GM18867 (cell line): ENCODE results near the gene TARP.

Experiments used
- ATAC-seq: cut with Tn5 transposase; IDR thresholded peaks from one replicate; pipeline ENCODE4 v1.9.1; 2021; ENCODE audit warnings: mild to moderate bottlenecking, moderate library complexity; ENCODE audit not compliant: unreplicated experiment

Gene TARP

DNA sequence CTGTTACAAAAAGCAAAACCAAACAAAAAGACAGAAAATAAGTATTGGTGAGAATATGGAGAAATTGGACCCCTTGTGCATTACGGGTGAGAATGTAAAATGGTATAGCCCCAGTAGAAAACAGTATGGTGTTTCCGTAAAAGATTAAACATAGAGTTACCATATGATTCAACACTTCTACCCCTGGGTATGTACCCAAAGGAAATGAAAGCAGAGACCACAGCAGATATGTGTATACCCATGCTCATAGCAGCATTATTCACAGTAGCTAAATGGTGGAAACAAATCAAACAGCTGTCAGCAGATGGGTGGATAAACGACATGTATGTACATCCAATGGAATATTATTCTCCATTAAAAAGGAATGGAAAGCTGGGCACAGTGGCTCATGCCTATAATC is 53.0 kb downstream of the TARP start:
- no peak for ATAC-seq

- no peak for ATAC-seq
Observed at GRCh38 chr7:38217672-38218071, 55.8 kb downstream of the TARP start.

DNA sequence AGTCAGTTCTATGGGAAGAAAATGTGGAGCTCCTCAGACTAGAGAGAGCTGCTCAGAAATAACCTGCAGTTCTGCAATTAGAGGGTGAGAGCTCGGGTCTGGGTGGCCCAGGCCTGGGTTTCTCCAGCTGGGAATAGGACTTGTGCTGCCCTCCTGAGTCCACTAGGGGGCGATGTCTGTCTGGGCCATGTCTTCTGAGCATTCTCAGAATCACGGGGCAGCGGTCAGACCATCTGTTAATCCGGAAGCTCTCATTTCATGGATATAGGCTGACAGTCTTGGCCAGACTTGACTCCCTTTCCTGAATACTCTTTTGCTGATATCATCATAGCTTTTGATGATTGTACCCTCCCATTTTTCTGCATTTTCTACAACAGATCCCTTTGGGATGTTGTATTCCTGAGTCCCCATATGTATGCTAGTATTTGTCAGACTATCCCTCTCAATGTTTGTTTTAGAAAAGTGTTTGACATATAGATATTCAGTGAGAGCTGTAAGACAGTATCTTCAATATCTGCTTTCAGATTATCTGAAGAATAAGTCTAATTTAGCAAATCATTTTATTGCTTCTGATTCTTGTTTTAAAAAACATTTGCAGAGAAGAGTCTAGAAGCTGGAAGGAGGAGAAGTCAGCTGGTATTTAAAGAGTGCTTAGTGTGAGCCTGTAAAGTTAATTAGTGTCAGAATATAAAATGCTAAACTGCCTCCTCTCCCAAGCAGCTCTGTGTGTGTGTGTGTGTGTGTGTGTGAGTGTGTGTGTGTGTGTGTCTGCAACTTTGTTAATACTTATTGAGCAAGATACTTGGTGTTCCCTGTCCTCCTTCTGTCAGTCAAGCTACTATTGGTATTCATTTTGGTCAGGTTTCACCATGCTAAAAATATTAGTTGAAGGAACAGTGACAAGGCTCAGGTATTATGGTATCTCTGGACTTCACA is 57.4 kb downstream of the TARP start:
- peak; percentile 94 for ATAC-seq

- no peak for ATAC-seq
Observed at GRCh38 chr7:38215115-38215514, 58.3 kb downstream of the TARP start.

DNA sequence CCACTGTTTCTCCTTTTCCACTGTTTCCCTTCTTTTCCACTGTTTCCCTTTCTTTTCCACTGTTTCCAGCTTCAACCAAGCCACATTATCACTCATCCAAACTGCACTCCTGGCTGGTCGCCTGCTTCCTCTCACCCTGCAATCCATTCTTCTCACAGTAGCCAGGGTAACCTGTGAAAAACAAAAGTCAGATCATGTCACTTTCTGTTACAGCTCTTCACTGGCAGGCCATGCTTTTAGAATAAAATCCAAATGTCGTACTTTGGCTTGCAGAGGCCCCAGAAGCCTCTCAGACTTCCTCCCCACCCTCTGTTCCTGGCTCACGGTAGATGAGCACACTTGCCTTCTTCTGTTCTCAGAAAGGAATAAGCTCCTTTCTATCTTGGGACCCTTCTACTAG is 61.5 kb downstream of the TARP start:
- no peak for ATAC-seq

DNA sequence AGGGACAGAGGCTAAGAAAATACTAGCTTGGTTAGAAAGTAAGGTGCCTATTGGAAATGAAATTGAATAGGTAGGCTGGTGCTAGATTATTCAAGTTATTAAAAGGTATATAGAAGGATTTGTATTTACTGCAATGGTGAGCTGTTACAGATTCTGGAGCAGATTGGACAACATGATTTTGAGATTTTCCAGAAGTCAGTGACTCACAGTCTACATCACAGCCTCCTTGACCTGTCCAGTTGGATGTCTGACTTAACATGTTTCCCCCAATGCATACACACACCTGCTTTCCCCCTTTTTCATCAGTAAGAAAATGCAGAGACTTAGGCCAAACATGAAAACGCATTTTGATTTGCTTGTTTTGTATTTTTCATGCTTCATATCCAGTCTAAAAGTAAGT is 62.0 kb downstream of the TARP start:
- no peak for ATAC-seq
